HepG2 (cell line): ENCODE measurements around the gene LCK. TPM values are rescaled to one million over a fixed set of nuclear protein-coding genes. Genes with fewer than 3 reads are reported as not detected.

Experiments
- ATAC-seq: fragments of 200-7000 bp; cut with Tn5 transposase; 3 replicates; pipeline ENCODE4 v1.9.1; 2020; ENCODE audit warnings: mild to moderate bottlenecking, moderate library complexity
- BruUV-seq: library from RNA; stranded (reverse); fragments of 400-500 nt; replicated peaks from 2 replicates; lab custom pipeline; 2021; lab: Mats Ljungman, UMichigan
- CTCF ChIA-PET: fragments of 300-600 bp; formaldehyde crosslinking; extraction: SDS; loops from one replicate; lab custom pipeline; 2021; ENCODE audit warnings: low total read pairs, inconsistent platforms, low intra/inter-chr PET ratio; lab: Yijun Ruan, JAX
- POLR2A ChIA-PET: fragments of 350-600 bp; sonication (Branson Sonifier 250); formaldehyde crosslinking; loops from one replicate; lab custom pipeline; 2020; ENCODE audit warnings: antibody characterized with exemption, inconsistent platforms; lab: Yijun Ruan, JAX
- DNase-seq: peaks from one replicate; pipeline ENCODE4 v3.0.0-alpha.2; 2015; ENCODE audit warnings: low spot score
- FAIRE-seq: peaks from 3 replicates; lab custom pipeline; 2011; peaks lifted over from hg19 to GRCh38; lab: Jason Lieb, UNC
- H2AFZ ChIP-seq: one replicate; pipeline ENCODE4 v1.6.1; 2011; ENCODE audit warnings: low read length, inconsistent platforms
- H3K27ac ChIP-seq: fragments of 300-600 bp; 3 replicates; pipeline ENCODE4 v1.8.0; 2011; ENCODE audit warnings: mixed run types, mild to moderate bottlenecking, mixed read lengths, low read length, inconsistent platforms; ENCODE audit not compliant: insufficient read depth; ENCODE audit errors: extremely low read length
- H3K27me3 ChIP-seq, 2 experiments: fragments of 200-600 bp in 1 of 2; 2 replicates in 1 of 2; 3 replicates in 1 of 2; pipeline versions ENCODE4 v1.6.0 to v1.8.0; 2011; ENCODE audit warnings: low read length in 2 of 2, mild to moderate bottlenecking in 2 of 2, moderate library complexity in 2 of 2, inconsistent platforms in 1 of 2; ENCODE audit not compliant: insufficient read depth in 2 of 2, control insufficient read depth in 1 of 2
- H3K36me3 ChIP-seq, 2 experiments: fragments of 200-600 bp in 1 of 2; replicated peaks in 1 of 2; 2 replicates in 1 of 2; 3 replicates in 1 of 2; pipeline versions ENCODE4 v1.5.1 to v1.8.0; 2011; ENCODE audit warnings: low read length in 2 of 2, inconsistent platforms in 1 of 2; ENCODE audit not compliant: insufficient read depth in 2 of 2, control insufficient read depth in 1 of 2
- H3K4me1 ChIP-seq: 2 replicates; pipeline ENCODE4 v1.5.1; 2012; ENCODE audit warnings: low read length, inconsistent platforms; ENCODE audit not compliant: insufficient read depth
- H3K4me2 ChIP-seq: 2 replicates; pipeline ENCODE4 v1.6.0; 2011; ENCODE audit warnings: low read depth, low read length, inconsistent platforms
- H3K4me3 ChIP-seq, 3 experiments: fragments of 200-600 bp in 1 of 3; sonication (generic), shearing (Covaris generic) in 1 of 3; replicated peaks in 1 of 3; 2 replicates each; pipeline ENCODE4 v1.5.1; 2011 to 2016; ENCODE audit warnings: low read length in 3 of 3, inconsistent platforms in 2 of 3, low read depth in 2 of 3, mild to moderate bottlenecking in 2 of 3, control low read depth in 1 of 3, mixed read lengths in 1 of 3; ENCODE audit not compliant: insufficient read depth in 1 of 3
- H3K79me2 ChIP-seq: one replicate; pipeline ENCODE4 v1.6.1; 2011; ENCODE audit warnings: low read length, inconsistent platforms; ENCODE audit not compliant: insufficient read depth
- H3K9ac ChIP-seq: 2 replicates; pipeline ENCODE4 v1.6.0; 2011; ENCODE audit warnings: mild to moderate bottlenecking, low read depth, low read length, inconsistent platforms; ENCODE audit not compliant: insufficient read depth
- H3K9me3 ChIP-seq: 2 replicates; pipeline ENCODE4 v1.5.1; 2012; ENCODE audit warnings: mild to moderate bottlenecking, low read length
- H4K20me1 ChIP-seq: 2 replicates; pipeline ENCODE4 v1.6.0; 2011; ENCODE audit warnings: inconsistent platforms, mild to moderate bottlenecking, low read length, moderate library complexity; ENCODE audit not compliant: insufficient read depth
- FOXK2 ChIP-seq: fragments of 450-650 bp; IDR thresholded peaks from 2 replicates; pipeline ENCODE4 v1.6.1; 2016
- JARID2 ChIP-seq: sonication (generic); formaldehyde crosslinking; IDR thresholded peaks from 2 replicates; pipeline ENCODE4 v1.8.1; 2023; ENCODE audit warnings: missing genetic modification reagents, inconsistent platforms; ENCODE audit not compliant: insufficient replicate concordance
- JUNB ChIP-seq: sonication (generic); formaldehyde crosslinking; IDR thresholded peaks from 2 replicates; pipeline ENCODE4 v1.8.0; 2022; ENCODE audit warnings: missing genetic modification reagents, mild to moderate bottlenecking, borderline replicate concordance
- MEIS2 ChIP-seq: sonication (generic); formaldehyde crosslinking; IDR thresholded peaks from 2 replicates; pipeline ENCODE4 v1.9.0; 2021; ENCODE audit warnings: mild to moderate bottlenecking, missing genetic modification reagents
- SP4 ChIP-seq: sonication (generic); formaldehyde crosslinking; IDR thresholded peaks from 2 replicates; pipeline ENCODE4 v1.8.1; 2023; ENCODE audit warnings: mild to moderate bottlenecking, missing genetic modification reagents
- TCF7L2 ChIP-seq: IDR thresholded peaks from 2 replicates; pipeline ENCODE4 v1.6.1; 2011; ENCODE audit warnings: mild to moderate bottlenecking, low read depth, low read length, moderate library complexity
- TOE1 ChIP-seq: sonication (generic); formaldehyde crosslinking; IDR thresholded peaks from 2 replicates; pipeline ENCODE4 v1.4.0; 2020; ENCODE audit warnings: mild to moderate bottlenecking, missing genetic modification reagents
- ZNF235 ChIP-seq: sonication (generic); formaldehyde crosslinking; IDR thresholded peaks from 2 replicates; pipeline ENCODE4 v1.8.1; 2023; ENCODE audit warnings: mild to moderate bottlenecking, missing genetic modification reagents, borderline replicate concordance
- ZNF816 ChIP-seq: sonication (generic); formaldehyde crosslinking; IDR thresholded peaks from 2 replicates; pipeline ENCODE4 v1.8.0; 2022; ENCODE audit warnings: missing genetic modification reagents, mild to moderate bottlenecking, borderline replicate concordance
- ZNF83 ChIP-seq: sonication (generic); formaldehyde crosslinking; IDR thresholded peaks from 2 replicates; pipeline ENCODE4 v1.4.0; 2020; ENCODE audit warnings: missing genetic modification reagents, mild to moderate bottlenecking, borderline replicate concordance
- WGBS: methylation state at CpG from one replicate; pipeline ENCODE4 v1.1.6; 2017; ENCODE audit warnings: low lambda C conversion rate; 5-methylcytosine and 5-hydroxymethylcytosine counted together
- in situ Hi-C: cut with HindIII; loops from 2 replicates; pipeline ENCODE4 v1.10.0; 2017; ENCODE audit warnings: low pct_unique_long_range_greater_than_20kb; ENCODE audit not compliant: extremely low pct_ligation_motif_present
- intact Hi-C: fragments of 100-400 bp; cut with micrococcal nuclease; formaldehyde crosslinking; loops from one replicate; pipeline ENCODE4 v1.10.0; 2022; ENCODE audit not compliant: unreplicated experiment
- polyA plus RNA-seq, 8 experiments: library from polyadenylated mRNA; depleted of rRNA in 3 of 8; stranded (reverse) in 7 of 8; unstranded in 1 of 8; fragments of >200 nt; fragmentation: Illumina TruSeq in 4 of 8; extraction: Trizol in 4 of 8; gene quantifications; 2 replicates each; pipeline versions ENCODE4 v1.2.1 to v1.2.3, GENCODE V29; 2011 to 2016; ENCODE audit warnings: low read depth in 4 of 8, missing spikeins in 1 of 8, mixed read lengths in 1 of 8; ENCODE audit not compliant: insufficient read depth in 1 of 8
- total RNA-seq, 5 experiments: library from RNA; depleted of rRNA; stranded (reverse); fragments of >200 nt; fragmentation: Illumina TruSeq; extraction: Trizol; gene quantifications; 2 replicates each; pipeline ENCODE4 v1.2.3, GENCODE V29; 2016; ENCODE audit warnings: low read depth in 1 of 5
- TF ChIP-seq, protein P1 (sequence below): sonication (generic); formaldehyde crosslinking; IDR thresholded peaks from 2 replicates; pipeline ENCODE4 v1.4.0; 2020; ENCODE audit warnings: missing genetic modification reagents
- TF ChIP-seq, protein P2 (sequence below): sonication (generic); formaldehyde crosslinking; IDR thresholded peaks from 2 replicates; pipeline ENCODE4 v1.8.1; 2022; ENCODE audit warnings: mild to moderate bottlenecking, missing genetic modification reagents
- TF ChIP-seq, protein P3 (sequence below): IDR thresholded peaks from 2 replicates; pipeline ENCODE4 v1.6.1; 2016

Gene LCK
- total and polyA plus RNA-seq, 2 of the 13 experiments (the other 11 are each of a cell fraction or from before 2014, with no cell fraction given) = 0.93 to 1.8 TPM

DNA sequence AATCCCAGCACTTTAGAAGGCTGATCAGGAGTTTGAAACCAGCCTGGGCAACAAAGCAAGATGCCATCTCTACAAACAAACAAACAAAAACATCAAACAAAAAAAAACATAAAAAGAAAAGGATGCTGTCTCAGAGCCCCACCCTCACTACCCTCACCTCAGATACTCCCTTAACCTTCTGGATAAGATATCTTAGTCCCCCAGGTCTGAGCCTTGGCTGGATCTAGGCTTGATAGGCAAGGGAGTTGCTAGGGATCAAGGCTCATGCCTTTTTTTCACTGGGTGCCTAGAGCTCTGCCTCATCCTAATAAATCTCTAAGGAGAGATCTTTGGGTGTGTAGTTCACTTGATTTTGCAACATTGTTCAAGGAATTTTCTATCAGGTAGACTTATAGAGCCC is 48.3 kb downstream of the LCK start:
- H4K20me1 ChIP-seq = peaks cover 4% of the 10 kb centered on the region; the same call in 1 of the 2 replicates
- TF ChIP-seq MEIS2 (CRISPR knock-in tag) (no peak), TOE1 (CRISPR knock-in tag) (no peak), SP4 (CRISPR knock-in tag) (no peak)
- TF ChIP-seq, all 625 proteins: peak for 0
- ChIA-PET POLR2A (no interaction called here), CTCF (no interaction called here)
- FAIRE-seq = no peak
- no peaks in the 10 kb centered on the region for H3K9me3 ChIP-seq
- no TSS peak for BruUV-seq
- H3K27ac ChIP-seq = no peak overlapping the region
- H3K79me2 ChIP-seq = peaks cover 65% of the 10 kb centered on the region
- intact Hi-C loops (no loop called here), in situ Hi-C loops (no loop called here)
- no peak for ATAC-seq
- H3K4me2 ChIP-seq = no peak overlapping the region
- DNase-seq = no peak
- H3K36me3 ChIP-seq = peaks cover 9 to 41% of the 10 kb centered on the region in 2 experiments; a peak in 4 of 5 replicates
- H3K27me3 ChIP-seq = no peaks in the 10 kb centered on the region
- H3K4me1 ChIP-seq = peaks cover 43% of the 10 kb centered on the region
- no peak overlapping the region for H3K4me3 ChIP-seq
- no peak overlapping the region for H2AFZ ChIP-seq
- H3K9ac ChIP-seq = no peak overlapping the region

DNA sequence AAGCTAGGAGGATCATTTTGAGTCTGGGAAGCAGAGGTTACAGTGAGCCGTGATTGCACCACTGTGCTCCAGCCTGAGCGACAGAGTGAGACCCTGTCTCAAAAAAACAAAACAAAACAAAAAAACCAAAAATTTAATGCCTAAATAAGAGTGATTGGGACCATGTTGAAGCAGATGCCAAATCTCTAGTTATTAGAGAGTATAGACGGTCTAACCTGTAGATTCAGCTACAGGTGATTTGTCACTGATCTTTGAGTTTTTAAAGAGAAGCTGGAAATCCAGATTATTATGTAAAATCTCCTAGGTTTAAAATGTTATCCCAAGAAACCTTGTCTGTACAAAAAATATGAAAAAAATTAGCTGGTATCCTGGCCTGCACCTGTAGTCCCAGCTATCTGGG is 52.3 kb downstream of the LCK start:
- FAIRE-seq = no peak
- DNase-seq = no peak
- in situ Hi-C loops = no loop called here
- H3K79me2 ChIP-seq = peaks cover 67% of the 10 kb centered on the region
- BruUV-seq = no TSS peak
- H3K4me3 ChIP-seq = no peak overlapping the region
- H3K36me3 ChIP-seq = peaks cover 12 to 48% of the 10 kb centered on the region in 2 experiments; a peak in 4 of 5 replicates
- CTCF ChIA-PET = no interaction called here
- H3K27me3 ChIP-seq = no peaks in the 10 kb centered on the region
- no peaks in the 10 kb centered on the region for H4K20me1 ChIP-seq
- intact Hi-C loops = no loop called here
- 97% methylated on average over 3 of the region's 3 CpGs for WGBS
- ATAC-seq = no peak
- H3K9me3 ChIP-seq = no peaks in the 10 kb centered on the region
- no peak overlapping the region for H3K27ac ChIP-seq
- no peak overlapping the region for H3K9ac ChIP-seq
- H2AFZ ChIP-seq = no peak overlapping the region
- POLR2A ChIA-PET = interaction anchor here (2.4 kb wide), 1 partner anchor 18 kb away, joined by 8 read pairs; no protein-coding TSS in a partner anchor
- no peak overlapping the region for H3K4me2 ChIP-seq
- peaks cover 33% of the 10 kb centered on the region for H3K4me1 ChIP-seq
- TF ChIP-seq, protein P1, sequence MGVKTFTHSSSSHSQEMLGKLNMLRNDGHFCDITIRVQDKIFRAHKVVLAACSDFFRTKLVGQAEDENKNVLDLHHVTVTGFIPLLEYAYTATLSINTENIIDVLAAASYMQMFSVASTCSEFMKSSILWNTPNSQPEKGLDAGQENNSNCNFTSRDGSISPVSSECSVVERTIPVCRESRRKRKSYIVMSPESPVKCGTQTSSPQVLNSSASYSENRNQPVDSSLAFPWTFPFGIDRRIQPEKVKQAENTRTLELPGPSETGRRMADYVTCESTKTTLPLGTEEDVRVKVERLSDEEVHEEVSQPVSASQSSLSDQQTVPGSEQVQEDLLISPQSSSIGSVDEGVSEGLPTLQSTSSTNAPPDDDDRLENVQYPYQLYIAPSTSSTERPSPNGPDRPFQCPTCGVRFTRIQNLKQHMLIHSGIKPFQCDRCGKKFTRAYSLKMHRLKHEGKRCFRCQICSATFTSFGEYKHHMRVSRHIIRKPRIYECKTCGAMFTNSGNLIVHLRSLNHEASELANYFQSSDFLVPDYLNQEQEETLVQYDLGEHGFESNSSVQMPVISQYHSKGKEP (CRISPR knock-in tag) = no peak
- TF ChIP-seq JARID2 (no peak), ZNF83 (CRISPR knock-in tag) (no peak), ZNF816 (CRISPR knock-in tag) (no peak), FOXK2 (no peak), ZNF235 (no peak), JUNB (CRISPR knock-in tag) (no peak), TCF7L2 (no peak)
- TF ChIP-seq, protein P2, sequence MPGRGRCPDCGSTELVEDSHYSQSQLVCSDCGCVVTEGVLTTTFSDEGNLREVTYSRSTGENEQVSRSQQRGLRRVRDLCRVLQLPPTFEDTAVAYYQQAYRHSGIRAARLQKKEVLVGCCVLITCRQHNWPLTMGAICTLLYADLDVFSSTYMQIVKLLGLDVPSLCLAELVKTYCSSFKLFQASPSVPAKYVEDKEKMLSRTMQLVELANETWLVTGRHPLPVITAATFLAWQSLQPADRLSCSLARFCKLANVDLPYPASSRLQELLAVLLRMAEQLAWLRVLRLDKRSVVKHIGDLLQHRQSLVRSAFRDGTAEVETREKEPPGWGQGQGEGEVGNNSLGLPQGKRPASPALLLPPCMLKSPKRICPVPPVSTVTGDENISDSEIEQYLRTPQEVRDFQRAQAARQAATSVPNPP (CRISPR knock-in tag) = no peak
- TF ChIP-seq, protein P3, sequence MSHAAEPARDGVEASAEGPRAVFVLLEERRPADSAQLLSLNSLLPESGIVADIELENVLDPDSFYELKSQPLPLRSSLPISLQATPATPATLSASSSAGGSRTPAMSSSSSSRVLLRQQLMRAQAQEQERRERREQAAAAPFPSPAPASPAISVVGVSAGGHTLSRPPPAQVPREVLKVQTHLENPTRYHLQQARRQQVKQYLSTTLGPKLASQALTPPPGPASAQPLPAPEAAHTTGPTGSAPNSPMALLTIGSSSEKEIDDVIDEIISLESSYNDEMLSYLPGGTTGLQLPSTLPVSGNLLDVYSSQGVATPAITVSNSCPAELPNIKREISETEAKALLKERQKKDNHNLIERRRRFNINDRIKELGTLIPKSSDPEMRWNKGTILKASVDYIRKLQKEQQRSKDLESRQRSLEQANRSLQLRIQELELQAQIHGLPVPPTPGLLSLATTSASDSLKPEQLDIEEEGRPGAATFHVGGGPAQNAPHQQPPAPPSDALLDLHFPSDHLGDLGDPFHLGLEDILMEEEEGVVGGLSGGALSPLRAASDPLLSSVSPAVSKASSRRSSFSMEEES (CRISPR knock-in tag) = no peak
